ENCODE results near the gene MPZL3.
A peak's percentile ranks its signal among the peaks of the same experiment; 100 is the strongest.

The MPZL3 gene

DNA sequence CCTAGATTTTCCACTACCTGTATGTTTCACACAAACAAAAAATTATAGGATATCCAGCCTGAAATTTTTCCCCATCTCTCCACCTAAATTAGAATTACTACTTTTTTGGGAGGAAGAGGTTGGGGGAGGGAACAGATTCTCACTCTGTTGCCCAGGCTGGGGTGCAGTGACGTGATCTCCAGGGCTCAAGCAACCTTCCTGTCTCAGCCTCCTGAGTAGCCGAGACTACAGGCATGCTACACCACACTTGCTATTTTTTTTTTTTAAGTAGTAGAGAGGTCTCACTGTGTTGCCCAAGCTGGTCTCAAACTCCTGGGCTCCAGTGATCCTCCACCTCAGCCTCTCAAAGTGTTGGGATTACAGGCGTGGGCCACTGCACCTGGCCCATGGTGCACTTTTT, 36.9 kb downstream of the MPZL3 start:
- TF ChIP-seq, protein P1, sequence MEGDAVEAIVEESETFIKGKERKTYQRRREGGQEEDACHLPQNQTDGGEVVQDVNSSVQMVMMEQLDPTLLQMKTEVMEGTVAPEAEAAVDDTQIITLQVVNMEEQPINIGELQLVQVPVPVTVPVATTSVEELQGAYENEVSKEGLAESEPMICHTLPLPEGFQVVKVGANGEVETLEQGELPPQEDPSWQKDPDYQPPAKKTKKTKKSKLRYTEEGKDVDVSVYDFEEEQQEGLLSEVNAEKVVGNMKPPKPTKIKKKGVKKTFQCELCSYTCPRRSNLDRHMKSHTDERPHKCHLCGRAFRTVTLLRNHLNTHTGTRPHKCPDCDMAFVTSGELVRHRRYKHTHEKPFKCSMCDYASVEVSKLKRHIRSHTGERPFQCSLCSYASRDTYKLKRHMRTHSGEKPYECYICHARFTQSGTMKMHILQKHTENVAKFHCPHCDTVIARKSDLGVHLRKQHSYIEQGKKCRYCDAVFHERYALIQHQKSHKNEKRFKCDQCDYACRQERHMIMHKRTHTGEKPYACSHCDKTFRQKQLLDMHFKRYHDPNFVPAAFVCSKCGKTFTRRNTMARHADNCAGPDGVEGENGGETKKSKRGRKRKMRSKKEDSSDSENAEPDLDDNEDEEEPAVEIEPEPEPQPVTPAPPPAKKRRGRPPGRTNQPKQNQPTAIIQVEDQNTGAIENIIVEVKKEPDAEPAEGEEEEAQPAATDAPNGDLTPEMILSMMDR (IDR thresholded peaks at IDR 0.05; ENCODE audit: low read length, missing control alignments): no peak
- no peak for DNase-seq (ENCODE audit: low read depth)

DNA sequence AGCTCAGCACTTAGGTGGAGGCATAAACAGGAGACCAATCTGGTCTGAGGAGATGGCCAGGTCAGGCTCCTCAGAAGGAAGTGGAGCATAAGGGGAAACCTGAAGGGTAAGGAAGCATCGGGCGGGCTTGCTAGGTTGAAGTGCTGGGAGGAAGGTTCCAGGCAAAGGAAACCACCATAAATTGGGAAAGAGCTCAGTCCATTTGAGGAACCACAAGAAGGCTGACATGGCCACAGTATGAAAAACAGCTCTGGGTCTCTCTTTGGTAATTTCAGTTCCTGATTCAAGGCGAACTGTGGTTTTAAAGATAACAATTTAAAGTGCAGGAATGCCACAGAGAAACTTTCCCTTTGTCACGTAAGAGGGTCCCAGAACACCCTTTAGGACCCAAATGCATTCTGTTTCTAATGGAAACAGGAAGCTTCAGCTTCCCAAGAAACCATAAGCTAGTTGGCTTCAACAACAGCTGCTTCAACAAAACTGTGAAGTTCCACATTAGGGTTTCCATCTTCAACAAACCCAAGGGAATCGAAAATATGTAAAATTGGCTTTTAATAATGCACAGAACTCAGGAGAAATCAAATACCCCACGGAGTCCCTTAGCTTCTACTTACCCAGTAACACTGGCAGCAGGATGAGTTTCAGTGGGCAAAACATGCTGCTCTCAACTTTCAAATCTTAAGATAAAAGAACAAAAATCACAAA, 37.8 kb downstream of the MPZL3 start:
- DNase-seq (ENCODE audit: low read depth): no peak
- no peak overlapping the region for H3K4me3 ChIP-seq (replicated peaks; ENCODE audit: low read depth, low read length)

More for the DNA sequence above, 36.9 kb downstream of the MPZL3 start:
- H3K4me3 ChIP-seq (replicated peaks; ENCODE audit: low read depth, low read length): no peak overlapping the region

DNA sequence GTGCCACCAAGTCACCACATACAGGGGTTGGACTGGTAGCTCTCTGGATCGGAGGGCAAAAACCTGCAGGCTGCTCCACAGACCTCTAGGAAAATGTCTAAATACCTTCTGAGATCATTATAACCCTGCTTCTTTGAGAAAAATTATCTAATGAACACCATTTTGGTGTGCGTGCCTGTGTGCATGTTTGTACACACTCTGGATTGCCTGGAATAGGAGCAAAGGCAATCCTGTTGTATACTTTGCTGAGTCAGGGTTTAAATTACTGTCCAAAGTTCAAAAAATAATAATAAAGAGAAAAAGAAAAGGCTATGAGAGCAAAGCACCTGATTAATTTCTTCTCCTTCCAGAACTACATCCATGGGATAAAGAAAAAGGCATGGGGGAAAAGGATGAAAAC, 38.4 kb downstream of the MPZL3 start:
- no peak for DNase-seq (ENCODE audit: low read depth)
- H3K4me3 ChIP-seq (replicated peaks; ENCODE audit: low read depth, low read length): no peak overlapping the region
- TF ChIP-seq, protein P1 (IDR thresholded peaks at IDR 0.05; ENCODE audit: low read length, missing control alignments): no peak

More for the DNA sequence above, 37.8 kb downstream of the MPZL3 start:
- TF ChIP-seq, protein P1 (IDR thresholded peaks at IDR 0.05; ENCODE audit: low read length, missing control alignments): no peak

DNA sequence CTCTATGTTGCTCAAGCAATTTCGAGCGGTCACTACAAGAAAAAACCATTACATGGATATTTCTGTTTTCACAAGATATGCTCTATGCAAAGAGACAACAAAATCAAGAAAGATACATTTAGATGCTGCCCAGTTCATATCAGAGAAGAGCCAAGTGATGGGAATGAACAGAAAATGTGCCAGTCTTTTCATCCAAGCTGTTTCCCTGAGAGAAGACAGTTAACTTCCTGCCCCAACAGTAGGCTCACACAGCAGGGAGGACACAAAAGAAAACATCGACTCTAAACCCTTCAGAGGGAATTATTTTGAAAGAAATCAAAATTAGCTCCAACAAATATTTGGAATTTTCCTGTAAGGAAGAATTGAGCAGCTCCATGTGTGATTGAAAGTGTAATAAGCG, 39.0 kb downstream of the MPZL3 start:
- no peak for DNase-seq (ENCODE audit: low read depth)
- TF ChIP-seq, protein P1 (IDR thresholded peaks at IDR 0.05; ENCODE audit: low read length, missing control alignments): no peak
- no peak overlapping the region for H3K4me3 ChIP-seq (replicated peaks; ENCODE audit: low read depth, low read length)

DNA sequence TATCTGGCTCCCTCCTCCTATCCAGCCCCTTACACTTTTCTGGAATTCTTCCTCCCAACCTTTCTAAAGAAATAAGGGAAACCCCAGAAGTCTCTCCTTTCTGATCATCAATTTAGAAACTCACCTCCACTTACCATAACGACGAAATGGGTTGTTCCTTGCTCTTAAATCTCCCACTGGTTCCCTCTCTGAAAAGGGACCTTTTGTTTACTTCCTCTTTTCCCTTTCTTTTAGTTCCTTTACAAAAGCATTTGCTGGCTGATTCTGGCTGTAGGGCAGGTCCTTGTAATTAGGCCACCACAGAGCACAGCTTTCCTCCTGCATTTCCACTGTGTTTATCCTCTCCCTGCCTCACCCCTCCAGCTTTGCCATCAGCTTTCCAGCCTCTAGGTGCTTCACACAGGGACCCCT, 39.4 kb downstream of the MPZL3 start:
- TF ChIP-seq, protein P1 (IDR thresholded peaks at IDR 0.05; ENCODE audit: low read length, missing control alignments): no peak
- DNase-seq (ENCODE audit: low read depth): no peak
- H3K4me3 ChIP-seq (replicated peaks; ENCODE audit: low read depth, low read length): no peak overlapping the region

DNA sequence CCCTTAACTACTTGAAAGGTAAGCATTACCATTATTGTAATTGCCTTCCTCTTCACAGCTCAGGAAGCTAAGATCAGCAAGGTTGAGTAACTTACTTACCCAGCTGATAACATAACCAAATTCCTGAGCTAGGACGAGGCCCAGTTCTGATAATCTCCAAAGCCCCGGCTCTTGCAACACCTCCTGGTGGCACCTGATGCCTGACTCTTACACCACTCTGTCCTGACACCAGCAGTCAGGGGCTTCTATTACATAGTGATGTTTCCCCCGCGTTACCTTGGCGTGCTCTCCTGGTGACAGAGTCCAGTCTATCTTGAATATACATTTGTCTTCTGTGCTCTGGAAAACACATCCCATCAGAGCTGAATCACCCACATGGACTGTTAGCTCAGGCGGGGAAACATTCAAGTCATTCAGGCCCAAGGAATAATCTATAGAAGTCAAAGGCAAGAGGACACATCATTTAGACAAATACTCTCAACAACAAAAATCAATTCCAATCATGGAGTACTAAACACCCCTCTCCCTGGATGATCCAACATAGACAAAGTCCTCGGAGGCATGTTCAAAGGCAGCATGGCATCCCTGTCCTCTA, 39.9 kb downstream of the MPZL3 start:
- no peak for DNase-seq (ENCODE audit: low read depth)
- TF ChIP-seq, protein P1 (IDR thresholded peaks at IDR 0.05; ENCODE audit: low read length, missing control alignments): no peak
- no peak overlapping the region for H3K4me3 ChIP-seq (replicated peaks; ENCODE audit: low read depth, low read length)

DNA sequence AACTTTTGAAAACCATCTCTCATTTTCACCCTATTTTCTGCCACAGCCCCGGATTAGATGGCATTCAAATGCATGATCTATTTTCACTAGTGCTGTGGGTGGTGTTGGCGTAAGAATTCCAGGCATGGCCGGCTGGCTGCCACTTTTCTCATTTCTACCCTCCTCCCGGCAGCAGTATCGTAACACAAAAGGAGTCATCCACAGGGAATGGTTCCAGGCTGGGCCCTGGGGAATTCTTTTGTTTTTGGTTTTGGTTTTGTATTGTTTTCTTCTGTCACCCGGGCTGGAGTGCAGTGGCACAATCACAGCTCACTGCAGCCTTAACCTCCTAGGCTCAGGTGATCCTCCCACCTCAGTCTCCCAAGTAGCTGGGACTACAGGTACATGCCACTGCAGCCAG, 41.2 kb downstream of the MPZL3 start:
- DNase-seq (ENCODE audit: low read depth): peak; percentile 47
- TF ChIP-seq, protein P1 (IDR thresholded peaks at IDR 0.05; ENCODE audit: low read length, missing control alignments): no peak
- no peak overlapping the region for H3K4me3 ChIP-seq (replicated peaks; ENCODE audit: low read depth, low read length)
